ENCODE measurements around the gene IGSF11.

GRCh38 chr3:118890206-118890605 is 144.4 kb downstream of the IGSF11 start:
- TF ChIP-seq CTCF (IDR thresholded peaks at IDR 0.05) (no peak), POLR2A (IDR thresholded peaks at IDR 0.05) (no peak)
